ENCODE data around the gene TNFAIP2.
A peak's percentile ranks its signal among the peaks of the same experiment; 100 is the strongest.
"Not testable (repeated sequence)": the region's sequence is repeated elsewhere in the genome, so short reads cannot be mapped to it uniquely, and the experiment has no call there.

Gene TNFAIP2

DNA sequence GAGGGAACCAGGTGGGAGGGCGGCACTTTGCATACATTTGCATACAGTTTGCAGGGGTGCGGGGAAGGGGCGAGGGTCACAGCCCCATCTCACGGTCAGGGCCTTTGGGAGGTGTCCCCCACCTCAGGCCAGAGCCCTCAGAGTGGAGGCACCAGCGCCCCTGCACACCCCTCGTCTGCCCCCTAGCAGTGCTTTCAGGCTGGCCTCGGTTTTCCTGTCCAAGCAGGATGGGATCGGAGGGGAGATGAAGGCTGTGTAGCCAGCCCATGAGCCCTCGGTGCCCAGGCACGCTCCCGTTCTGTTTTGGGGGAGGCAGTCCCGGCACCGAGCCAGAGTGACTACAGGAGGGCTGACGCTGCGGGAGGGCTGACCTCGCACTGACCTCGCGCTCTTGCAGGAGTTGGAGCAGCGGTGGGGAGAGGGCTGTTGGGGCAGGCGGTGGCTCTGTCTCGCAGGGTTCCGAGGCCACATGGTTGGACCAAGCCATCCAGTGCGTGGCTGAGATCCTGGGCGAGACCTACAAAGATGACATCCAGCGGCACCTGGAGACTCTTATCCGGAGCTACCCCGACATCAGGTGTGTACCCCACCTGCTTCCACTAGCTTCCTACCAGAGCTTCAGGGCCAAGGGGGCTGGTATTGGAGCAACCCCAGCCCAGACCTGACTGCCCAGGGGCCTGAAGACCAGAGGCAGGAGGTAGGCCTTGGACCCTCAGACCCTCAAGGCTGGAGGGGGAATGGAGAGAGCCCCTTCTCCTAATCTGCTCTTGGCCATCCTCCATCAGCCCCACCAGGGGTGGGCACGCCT is 15.1 kb upstream of the TNFAIP2 start:
- peak; percentile 8 for DNase-seq

DNA sequence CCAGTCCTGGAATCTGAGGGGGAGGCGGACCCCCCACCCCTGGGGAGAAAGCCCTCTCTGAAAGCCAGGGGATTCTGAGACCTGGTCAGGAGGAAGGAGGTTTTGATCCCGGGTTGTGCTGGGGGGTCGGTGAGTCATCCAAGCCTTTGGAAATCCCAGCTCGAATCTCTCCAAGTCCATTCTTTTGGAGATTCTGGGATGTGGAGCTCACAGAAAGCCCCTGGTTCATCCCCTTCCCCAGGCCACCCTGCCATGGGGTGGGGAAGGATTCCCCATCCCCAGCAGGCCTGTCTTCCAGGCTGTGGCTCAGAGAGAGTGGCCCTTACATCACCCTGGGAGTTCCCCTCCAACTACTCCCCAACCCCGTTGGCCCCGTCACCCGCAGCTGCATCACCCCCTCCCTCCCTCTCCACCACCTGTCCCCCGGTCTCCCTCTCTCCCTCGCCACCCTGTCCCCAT is 14.5 kb upstream of the TNFAIP2 start:
- peak; percentile 46 for DNase-seq

GRCh38 chr14:103109535-103110441 is 13.5 kb upstream of the TNFAIP2 start:
- DNase-seq: peak; percentile 73

DNA sequence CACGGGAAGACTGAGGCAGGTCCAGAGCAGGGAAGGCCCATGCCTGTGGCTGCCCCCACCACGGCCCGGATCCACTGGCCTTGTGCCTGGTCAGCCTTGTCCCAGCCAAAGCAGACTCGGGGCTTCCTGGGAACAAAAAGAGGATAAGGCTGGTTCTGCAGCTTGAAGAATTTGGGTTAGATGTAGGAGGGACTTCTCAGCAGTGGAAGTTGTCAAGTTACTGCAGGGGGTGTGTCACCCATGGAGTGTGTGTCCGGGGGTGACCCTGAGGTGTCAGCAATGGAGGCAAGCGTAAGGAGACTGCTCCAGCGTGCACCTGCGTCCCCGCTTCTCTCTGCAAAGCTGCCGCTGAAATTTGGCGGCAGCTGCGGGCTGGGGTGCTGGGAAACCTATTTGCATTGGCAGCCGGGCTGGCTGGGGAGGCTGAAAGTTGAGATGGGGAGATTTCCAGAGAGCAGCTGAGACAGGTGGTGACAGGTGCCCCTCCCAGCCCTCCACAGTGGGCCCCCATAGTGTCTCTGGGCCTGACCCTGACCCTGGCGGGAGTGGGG is 12.5 kb upstream of the TNFAIP2 start:
- DNase-seq: no peak

GRCh38 chr14:103111232-103111868 is 11.9 kb upstream of the TNFAIP2 start:
- no peak for DNase-seq

DNA sequence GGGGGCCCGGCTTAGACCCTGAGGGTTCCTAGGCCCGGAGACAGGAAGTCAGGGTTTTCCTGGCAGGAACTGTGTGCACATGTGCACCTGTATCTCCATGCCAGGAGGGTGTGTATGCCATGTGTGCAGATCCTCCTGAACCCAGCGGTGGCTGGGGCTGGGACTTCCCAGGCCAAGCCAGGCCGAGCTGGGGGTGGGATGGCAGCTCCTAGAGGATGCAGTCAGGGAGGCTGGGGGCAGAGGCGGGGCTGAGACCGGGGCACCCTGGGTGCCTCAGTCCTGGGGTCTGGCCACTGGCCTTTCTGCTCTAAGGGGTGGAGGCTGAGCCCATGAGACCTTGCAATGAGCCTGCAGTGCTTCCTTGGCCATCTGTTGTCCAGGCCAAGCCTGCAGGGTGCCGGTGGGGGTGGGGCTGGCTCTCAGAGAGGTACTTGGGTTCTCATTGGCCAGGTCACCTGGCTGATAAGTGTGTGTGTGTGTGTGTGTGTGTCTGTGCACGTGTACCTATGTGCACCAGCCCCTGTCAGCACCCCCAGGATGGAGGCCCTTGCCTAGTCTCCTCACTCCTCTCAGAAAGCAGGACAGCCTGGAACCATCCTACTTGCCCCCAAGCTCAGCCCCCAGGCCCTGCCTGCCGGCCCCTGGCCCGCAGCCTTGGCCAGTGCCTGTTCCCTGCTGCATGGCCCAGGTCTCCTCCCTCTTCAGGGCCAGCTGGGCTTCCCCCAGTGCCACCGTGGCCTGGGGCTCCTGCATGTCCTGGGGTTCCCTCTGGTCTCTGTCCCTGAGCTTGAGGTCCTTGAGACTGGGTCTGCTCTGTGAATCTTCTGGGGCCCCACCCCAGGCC is 10.6 kb upstream of the TNFAIP2 start:
- no peak for DNase-seq

- no peak for DNase-seq
Observed at GRCh38 chr14:103113303-103113702, 10.0 kb upstream of the TNFAIP2 start.

DNA sequence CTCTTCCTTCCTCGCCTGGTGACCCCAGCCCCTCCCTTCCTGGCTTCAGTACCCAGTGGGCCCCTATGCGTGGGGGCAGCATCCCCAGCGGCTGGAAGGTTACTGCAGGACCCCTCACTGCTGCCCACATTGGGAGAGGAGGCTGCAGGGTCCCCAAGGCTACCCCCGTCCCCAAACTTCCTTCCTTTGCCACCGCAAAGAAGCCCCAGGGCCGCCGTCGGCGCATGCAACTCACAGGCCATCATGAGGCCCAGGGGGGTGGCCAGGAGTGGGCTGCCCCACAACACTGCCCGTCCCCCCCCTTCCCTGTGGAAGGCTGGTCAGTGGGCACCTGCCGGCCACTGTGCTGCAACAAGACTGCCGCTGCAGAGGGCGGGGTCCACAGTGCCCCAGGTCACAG is 9.5 kb upstream of the TNFAIP2 start:
- DNase-seq: no peak

- not testable (repeated sequence) for DNase-seq
Observed at GRCh38 chr14:103115086-103115679, 8.1 kb upstream of the TNFAIP2 start.

- no peak for DNase-seq
Observed at GRCh38 chr14:103115845-103116572, 7.3 kb upstream of the TNFAIP2 start.

- no peak for DNase-seq
Observed at GRCh38 chr14:103116636-103117035, 6.6 kb upstream of the TNFAIP2 start.

- not testable (repeated sequence) for DNase-seq
Observed at GRCh38 chr14:103117499-103117898, 5.8 kb upstream of the TNFAIP2 start.

DNA sequence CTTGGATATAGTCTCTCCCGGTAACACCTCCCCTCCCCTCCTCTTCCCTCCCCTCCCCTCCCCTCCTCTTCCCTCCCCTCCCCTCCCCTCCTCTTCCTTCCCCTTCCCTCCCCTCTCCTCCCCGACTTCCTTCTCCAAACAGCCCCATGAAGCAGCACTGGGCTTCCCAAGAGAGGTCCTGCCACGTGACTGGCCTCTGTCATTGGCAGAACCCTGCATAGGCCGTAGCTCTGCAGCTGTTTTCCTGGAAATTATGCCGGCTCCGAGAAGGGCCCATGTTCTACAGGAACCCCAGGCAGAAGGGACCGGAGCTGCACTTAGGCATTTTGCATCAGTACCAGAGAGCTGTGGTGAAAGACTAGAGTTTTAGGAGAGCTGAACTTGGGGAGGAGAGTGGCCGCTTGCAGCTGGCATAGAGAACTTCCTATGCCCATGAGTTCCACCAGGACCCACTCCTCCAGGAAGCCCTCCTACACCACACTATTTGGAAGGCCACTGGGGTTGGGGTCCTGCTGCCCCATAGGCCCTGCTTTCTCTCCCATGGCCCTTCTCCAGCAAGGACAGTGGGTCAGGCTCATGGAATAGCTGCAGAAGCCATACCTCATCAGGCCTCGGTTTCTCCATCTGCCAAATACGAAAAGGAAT is 5.1 kb upstream of the TNFAIP2 start:
- DNase-seq: no peak

- no peak for DNase-seq
Observed at GRCh38 chr14:103118663-103119404, 4.4 kb upstream of the TNFAIP2 start.

GRCh38 chr14:103119527-103119926 is 3.7 kb upstream of the TNFAIP2 start:
- DNase-seq: not testable (repeated sequence)

GRCh38 chr14:103121121-103121845 is 2.0 kb upstream of the TNFAIP2 start:
- DNase-seq: no peak

DNA sequence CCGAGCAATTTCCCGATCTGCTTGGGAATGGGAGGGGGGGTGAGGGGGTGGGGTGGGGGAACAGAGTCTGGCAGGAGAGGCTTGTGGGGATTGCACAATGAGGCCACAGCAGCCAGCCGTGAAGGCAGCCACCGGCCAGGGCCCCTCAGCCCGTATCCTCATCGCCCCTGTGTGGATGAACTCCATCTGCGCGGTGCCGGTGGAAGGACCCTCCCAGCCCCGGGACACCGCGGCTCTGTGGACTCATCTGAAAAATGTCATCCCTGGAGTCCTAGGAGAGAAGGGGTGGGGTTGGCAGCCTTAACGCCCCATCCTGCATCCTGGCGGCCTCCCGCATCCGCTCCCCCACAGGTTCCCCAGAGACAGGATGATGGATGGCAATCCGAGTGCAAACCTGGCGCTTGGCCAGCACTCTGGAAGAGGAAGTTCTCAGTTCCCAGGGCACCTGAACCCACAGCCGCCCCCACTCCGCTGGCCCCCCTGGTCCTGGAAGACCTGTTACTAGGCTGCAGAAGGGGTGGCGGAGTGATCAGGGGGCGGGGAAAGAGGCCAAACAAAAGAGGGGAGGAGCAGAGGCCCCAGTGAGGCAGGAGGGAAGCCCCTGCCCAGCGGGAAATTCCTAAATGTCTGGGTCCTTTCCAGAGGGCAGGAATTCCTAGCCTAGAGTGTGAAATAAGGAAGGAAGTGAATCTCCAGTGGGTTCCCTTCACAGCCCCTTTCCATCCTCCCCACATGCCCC is 1.2 kb upstream of the TNFAIP2 start:
- peak; percentile 83 for DNase-seq

DNA sequence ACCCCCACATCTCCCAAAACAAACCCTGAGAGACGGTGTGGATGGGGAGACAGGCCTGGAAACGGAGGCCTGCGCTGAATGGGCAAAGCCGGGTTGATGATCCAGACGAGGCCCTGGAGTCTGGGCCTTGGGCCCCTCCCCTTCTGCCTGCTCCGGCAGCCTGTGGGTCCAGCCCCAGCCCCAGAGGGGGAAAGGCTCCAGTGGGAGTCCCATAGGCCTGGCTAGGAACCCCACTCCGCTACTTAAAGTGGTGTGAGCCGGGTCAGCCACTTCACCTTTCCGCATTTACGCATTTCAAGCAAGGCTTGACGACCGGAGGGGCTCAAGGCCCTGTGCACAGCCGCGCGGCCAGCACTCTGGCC is 695 bp upstream of the TNFAIP2 start:
- no peak for DNase-seq
